HG02623 (cell line): Measurements from ENCODE around the gene RAB25.
"Not testable (repeated sequence)": the region's sequence is repeated elsewhere in the genome, so short reads cannot be mapped to it uniquely, and the experiment has no call there.

Experiments
- ATAC-seq: cut with Tn5 transposase; IDR thresholded peaks from one replicate; pipeline ENCODE4 v1.9.1; 2021; ENCODE audit warnings: moderate library complexity; ENCODE audit not compliant: unreplicated experiment

Gene RAB25

DNA sequence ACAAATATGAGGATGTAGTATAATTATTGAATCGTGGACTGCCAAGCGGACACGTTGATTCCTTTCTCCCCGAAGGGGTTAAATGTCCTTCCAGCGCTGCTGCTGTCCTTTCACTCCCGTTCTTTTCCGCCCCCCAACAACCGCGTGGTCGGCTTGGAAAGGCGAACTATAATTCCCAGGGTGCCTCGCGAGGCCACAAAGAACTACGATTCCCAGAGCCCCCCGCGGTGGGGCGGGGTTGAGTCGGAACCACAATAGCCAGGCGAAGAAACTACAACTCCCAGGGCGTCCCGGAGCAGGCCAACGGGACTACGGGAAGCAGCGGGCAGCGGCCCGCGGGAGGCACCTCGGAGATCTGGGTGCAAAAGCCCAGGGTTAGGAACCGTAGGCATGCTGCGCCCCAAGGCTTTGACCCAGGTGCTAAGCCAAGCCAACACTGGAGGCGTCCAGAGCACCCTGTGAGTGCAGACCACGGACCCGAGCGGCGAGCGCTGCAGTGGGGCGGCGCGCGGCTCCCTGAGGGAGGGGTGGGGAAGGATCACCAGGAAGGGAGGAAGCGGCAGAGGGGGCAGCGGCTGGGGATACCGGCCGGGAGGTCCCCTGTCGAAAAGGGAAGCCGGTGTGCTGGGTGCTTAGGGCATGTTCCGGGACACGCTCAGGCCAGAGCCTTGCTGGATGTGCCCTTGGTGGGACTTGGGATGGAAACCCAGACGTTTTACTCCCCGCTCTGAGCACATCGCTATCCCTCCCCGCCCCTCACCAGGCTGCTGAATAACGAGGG lies 6.3 kb upstream of the RAB25 start, which contains the start of gene LAMTOR2:
LAMTOR2 (plus strand) TSS at position 283 of the 781 bp plus-strand sequence; CDS start at position 391, 108 bp downstream.
- ATAC-seq: peak; percentile 62

- ATAC-seq: no peak
Observed at GRCh38 chr1:156055281-156056048, 5.5 kb upstream of the RAB25 start.

GRCh38 chr1:156056326-156056849 lies 4.6 kb upstream of the RAB25 start:
- ATAC-seq: no peak

DNA sequence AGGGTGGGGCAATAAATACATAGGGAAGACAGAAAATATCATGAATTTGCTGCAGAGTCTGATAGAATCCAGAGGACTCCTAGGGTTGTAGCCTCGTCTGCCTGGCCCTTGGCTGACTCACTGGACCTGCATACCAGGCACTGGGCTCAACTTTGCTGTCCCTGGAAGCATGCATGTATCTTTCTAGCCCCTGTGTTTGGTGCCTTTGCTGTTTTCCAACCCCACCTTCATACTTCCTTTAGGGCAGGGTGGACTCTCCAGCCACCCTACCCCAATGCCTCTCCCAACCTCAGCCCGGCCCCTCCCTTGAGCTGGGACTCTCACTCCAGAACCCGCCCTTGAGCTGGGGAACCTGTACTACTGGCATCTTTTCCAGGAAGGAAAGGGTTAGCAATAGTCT lies 1.2 kb downstream of the RAB25 start:
- no peak for ATAC-seq

DNA sequence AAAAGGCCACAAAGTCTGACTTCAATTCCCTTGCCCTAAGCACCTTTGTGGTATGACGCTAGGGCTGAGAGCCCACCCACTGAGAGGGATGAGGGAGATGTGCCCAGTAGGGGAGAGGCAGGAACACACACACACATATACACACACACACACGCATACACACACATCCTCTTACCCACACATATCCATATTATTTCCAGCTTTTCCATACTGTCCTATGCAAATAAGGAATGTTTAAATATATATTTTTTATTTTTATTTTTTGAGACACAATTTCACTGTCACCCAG lies 3.0 kb downstream of the RAB25 start:
- no peak for ATAC-seq

DNA sequence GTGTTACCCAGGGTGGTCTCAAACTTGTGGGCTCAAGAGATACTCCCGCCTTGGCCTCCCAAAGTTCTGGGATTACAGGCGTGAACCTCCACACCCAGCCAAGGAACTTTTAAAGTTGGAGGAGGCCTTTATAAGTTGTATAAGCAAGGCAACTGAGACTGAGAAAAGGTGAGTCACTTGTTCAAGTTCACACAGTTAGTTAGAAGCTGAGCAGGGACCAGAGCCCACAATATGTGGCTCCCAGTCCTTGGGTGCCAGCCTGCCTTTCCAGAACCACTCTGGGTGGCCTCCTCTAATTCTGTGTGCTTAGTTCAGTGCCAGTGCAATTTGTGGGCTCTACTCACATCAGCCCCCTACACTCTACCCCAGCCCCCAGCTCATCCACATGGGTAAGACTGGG lies 3.7 kb downstream of the RAB25 start:
- ATAC-seq: no peak

- no peak for ATAC-seq
Observed at GRCh38 chr1:156065212-156065611, 4.3 kb downstream of the RAB25 start.

GRCh38 chr1:156065871-156066270 lies 4.9 kb downstream of the RAB25 start:
- no peak for ATAC-seq

DNA sequence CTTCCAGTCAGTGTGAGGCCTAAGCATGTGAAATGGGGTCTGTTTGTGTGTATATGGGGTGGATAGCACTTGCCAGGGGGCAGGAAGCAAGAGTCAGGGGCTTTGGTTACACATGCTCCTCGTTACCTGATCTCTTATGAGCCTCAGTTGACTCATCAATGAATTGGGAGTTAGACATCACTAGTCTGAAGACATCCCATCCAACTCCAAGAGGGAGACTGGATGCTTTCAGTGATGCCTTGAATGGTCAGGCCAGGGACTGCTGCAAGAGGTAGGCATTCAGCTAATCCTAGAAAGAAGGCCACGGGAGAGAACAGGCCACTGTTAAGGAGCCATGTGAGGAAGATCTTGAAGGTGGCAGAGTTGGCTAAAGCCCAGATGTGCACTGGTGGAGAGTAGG lies 6.3 kb downstream of the RAB25 start:
- no peak for ATAC-seq

DNA sequence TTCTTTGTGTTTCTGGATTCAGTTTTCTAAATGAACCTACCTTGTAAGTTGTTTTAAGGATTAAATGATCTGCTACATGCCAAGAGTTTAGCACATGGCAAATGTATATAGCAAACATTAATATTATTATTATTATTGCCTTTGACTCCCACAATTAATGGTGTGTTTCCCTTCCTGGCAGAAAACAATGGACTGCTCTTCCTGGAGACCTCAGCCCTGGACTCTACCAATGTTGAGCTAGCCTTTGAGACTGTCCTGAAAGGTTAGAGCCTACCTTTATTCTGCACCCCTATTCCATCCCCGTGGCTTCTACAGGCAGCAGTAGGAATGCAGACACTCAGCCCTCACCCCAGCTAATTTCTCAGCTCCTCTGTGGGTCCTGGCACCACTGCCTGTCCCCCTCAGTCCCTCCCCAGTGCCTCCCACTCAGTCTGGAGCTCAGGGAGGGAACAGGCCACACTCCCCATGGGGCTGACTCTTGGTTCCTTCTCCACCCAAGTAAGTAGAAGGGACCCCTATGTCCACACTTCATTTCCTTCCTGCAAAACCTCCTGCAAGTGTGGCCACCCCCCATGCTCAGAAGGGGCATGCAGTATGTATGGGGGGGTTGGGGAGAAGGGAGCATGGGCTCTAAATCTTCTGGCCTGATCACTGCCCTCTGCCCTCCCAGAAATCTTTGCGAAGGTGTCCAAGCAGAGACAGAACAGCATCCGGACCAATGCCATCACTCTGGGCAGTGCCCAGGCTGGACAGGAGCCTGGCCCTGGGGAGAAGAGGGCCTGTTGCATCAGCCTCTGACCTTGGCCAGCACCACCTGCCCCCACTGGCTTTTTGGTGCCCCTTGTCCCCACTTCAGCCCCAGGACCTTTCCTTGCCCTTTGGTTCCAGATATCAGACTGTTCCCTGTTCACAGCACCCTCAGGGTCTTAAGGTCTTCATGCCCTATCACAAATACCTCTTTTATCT lies 8.8 kb downstream of the RAB25 start:
- ATAC-seq: no peak

- no peak for ATAC-seq
Observed at GRCh38 chr1:156070548-156070947, 9.6 kb downstream of the RAB25 start.

DNA sequence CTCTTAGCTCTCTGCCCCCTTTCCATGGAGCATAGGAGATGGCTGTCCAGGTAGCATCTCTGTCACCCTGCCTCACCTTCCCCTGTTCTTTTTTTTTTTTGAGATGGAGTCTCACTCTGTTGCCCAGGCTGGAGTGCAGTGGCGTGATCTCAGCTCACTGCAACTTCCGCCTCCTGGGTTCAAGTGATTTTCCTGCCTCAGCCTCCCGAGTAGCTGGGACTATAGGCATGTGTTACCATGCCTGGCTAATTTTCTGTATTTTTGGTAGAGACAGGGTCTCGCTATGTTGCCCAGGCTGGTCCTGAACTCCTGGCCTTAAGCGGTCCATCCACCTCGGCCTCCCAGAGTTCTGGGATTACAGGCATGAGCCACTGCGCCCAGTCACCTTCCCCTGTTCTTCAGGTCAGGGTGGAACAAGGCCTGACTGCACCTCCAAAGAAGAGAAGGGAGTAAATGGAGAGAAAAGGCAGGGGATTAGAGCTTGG lies 10.4 kb downstream of the RAB25 start:
- not testable (repeated sequence) for ATAC-seq

DNA sequence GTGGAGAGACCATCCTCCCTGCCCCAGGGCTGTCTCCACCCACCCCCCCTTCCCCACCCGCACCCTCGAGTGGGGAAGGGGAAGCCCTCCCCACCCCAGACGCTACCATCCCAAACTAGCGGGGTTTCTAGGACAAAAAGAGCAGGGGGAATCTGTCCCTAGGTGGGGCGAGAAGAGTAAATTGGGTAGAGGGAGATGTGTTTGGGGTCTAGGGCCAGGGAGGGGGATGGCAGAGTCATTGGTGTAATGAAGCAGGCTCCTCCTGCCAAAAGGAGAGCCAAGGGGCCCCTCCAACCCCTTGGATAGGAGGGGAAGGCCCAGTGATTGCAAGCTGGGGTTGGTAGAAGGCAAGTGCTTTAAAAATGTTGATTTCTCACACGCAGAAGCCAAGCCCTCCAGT lies 11.3 kb downstream of the RAB25 start:
- ATAC-seq: no peak

- ATAC-seq: no peak
Observed at GRCh38 chr1:156073110-156073687, 12.2 kb downstream of the RAB25 start.

DNA sequence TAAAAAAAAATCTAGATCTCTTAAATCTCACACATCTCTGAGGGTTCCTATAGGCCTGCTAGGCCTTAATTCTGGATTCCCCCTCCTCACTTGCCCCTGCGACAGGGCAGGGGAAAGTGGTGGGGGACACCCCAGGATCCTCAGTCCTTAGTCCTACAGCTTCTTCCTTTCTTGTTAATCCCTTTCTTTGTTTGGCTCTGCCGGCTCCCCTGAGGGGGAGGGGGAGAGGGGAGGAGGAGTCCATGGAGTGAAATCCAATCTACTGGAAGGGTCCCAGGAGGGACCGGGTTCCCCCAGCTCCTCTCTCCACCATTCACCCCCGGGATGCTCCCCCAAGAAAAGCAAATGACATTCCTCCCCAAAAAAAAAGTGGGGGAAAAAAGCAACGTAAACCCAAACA lies 12.8 kb downstream of the RAB25 start:
- ATAC-seq: no peak

- no peak for ATAC-seq
Observed at GRCh38 chr1:156074661-156075060, 13.7 kb downstream of the RAB25 start.

- ATAC-seq: no peak
Observed at GRCh38 chr1:156075162-156075561, 14.2 kb downstream of the RAB25 start.

GRCh38 chr1:156075775-156076204 lies 14.8 kb downstream of the RAB25 start:
- no peak for ATAC-seq

- ATAC-seq: no peak
Observed at GRCh38 chr1:156076609-156077429, 15.9 kb downstream of the RAB25 start.

- ATAC-seq: no peak
Observed at GRCh38 chr1:156077430-156077760, 16.4 kb downstream of the RAB25 start.
